CD4-positive, alpha-beta T cell treated with Interleukin-17A for 4 hours (primary cell): Measurements from ENCODE around the gene APBB1IP.

Experiments used
- DNase-seq: peaks from one replicate; pipeline ENCODE4 v3.0.0-alpha.2; 2020; ENCODE audit warnings: mixed read lengths

The APBB1IP gene

DNA sequence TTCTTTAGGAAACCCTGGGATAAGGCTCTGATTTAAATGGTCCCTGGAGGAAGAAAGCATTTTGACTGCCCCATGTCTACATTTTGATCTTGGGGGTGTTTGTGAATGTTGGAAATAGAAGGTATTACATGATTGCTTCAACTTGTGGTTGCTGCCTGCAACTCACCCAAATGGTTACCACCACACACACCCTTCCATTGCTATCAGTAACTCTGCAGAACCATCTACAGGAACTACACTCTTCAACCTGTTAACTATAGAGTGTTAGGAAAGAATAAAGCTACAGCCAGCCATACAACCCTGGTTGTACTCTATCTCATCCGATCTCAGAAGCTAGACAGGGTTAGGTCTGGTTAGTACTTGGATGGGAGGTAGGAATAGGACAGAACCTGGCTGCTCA is 71.2 kb downstream of the APBB1IP start:
- no peak for DNase-seq

DNA sequence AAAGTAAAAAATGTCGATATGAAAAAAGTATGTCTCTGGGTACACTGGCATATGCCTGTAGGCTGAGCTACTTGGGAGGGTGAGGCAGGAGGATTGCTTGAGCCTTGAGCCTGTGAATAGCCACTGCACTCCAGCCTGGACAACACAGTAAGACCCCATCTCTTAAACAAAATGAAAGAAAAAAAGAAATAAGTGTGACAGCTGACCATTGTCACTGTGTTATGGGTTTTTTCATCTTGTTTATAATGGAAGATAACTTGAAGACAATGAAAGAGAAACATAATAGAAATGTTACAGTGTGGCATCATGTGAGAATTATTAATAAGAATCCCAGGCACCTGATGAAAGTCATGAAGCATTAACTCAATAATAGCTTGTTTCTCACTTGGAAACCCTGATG is 75.0 kb downstream of the APBB1IP start:
- DNase-seq: no peak

DNA sequence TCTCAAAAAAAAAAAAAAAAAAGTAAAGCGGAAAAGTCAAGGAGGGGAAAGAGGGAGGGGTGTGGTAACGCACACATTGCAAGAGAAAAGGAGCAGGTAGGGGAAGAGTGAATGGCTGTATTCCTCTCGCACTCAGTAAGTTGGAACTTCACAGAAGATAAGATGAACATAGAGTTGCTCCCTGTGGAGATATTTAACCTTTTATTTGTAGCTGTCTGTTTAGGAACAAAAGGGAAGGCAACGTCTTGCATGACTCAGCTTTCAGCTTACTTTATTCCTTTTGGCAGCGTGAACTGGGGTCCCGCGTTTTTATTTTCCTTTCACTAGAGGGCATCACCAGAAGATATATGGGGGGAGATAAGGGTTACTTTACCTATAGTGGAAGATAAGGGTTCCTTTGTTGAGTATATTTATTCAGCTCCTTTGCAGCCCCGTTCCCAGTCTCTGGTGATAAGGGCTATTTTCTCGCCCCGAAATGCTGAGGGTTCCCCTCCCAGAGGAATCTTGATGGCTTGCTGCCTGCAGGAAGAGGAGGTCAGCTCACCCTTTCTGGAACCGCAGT is 78.5 kb downstream of the APBB1IP start:
- no peak for DNase-seq

DNA sequence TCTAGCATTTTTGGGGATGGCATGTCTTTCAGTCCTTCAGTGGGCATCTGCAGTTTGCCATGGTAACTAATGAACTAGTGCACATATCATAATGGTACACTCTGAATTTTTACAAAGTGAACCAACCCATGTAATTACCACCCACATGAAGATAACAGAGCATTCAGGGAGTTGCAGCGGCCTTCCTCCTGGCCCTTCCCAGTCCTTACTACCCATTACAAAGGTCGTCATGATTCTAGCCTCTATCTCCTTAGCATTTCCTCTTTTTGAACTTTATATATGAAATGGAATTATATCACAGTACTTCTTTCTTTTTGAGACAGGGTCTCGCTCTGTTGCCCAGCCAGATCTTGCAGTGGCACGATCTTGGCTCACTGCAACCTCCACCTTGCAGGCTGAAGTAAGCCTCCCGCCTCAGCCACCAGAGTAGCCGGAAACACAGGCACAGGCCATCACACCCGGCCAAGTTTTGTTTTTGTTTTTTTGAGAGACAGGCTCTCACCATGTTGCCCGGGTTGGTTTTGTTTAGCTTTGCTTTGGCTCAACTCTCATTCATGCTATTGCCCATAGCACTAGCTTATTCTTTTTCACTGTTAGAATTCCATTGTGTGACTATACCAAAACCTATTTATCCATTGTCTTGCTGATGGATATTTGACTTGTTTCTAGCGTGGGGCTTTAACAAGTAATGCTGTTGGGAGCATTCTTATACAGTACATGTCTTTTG is 79.2 kb downstream of the APBB1IP start:
- DNase-seq: no peak

DNA sequence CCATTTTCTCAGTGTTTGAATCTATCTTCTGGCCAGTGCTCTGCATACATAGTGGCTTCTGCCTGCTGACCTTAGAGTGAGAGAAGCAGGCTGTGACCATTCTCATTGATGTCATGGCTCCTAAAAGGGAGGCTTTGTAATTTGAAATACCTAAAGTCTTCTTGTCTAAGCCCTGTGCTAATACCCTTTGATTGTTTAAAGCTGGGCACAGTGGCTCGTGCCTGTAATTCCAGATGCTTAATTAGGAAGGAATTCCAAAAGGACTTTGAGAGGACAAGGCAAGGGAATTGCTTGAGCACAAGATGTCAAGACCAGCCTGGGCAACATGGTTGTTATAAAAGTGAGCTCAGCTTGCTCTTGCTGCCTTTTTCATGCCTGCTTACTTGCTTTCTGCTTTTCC is 81.7 kb downstream of the APBB1IP start:
- DNase-seq: no peak

DNA sequence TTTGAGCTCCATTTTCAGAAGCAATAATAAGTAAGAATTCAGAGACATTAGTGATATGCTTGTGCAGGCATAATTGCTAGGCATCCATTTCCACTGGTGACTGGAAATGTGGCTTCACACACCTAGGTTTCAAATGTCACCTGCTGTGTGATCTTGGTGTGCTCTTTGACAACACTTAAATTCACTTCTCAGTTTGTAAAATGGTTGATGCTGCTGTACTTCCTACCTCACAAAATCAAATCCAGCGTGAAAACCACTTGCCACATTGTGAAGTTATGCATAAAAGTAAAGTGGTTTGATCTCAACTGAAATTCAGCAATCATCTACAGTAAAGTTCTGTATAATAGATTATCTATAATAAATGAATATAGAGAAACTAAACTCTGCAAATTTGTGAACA is 82.4 kb downstream of the APBB1IP start:
- no peak for DNase-seq

DNA sequence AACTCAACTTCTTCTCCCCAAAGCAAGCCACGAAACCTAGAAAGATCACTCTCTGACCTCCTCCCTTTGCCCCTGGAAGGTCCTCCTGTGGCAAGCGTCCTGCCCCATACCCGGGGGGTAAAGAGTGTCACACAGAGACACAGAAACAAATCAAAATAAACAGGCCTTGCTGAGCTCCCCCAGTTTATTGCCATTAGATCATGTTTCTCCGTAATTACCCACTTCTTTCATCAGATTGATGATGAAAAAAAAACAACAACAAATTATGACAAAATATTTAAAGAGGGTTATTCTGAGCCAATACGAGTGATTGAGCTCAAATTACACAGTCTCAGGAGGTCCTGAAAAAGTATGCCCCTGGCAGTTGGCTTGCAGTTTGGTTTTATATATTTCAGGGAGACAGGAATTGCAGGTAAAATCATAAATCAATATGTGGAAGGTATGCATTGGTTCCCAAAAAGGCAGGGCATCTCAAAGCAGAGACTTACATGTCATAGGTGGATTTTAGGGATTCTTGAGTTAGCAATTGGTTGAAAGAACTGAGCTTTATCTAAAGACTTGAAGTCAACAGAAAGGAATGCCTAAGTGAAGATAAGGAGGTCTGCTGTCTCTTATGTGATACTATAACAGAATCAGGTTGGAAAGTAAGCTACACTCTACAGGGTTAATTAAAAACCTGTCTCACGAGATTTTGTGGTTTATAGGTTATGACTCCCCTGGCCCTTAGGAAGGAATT is 86.2 kb downstream of the APBB1IP start:
- no peak for DNase-seq

DNA sequence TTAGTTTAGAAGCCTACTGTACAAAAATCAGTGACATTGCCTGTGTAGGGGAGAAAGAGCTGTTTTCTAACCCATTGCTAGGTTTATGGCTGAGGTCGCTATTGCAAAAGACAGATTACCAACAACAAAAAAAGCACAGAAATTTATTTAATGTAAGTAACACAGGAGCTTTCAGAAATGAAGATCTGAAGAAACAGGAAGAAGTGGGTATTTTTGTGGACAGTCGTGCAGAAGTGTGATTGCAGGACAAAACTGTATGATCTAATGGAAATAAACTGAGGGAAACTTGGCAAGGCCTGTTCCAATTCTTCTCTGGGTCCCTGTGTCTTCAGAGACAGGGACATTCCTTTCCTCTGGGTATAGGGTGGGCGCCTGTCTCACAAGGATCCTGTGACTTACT is 87.4 kb downstream of the APBB1IP start:
- no peak for DNase-seq

DNA sequence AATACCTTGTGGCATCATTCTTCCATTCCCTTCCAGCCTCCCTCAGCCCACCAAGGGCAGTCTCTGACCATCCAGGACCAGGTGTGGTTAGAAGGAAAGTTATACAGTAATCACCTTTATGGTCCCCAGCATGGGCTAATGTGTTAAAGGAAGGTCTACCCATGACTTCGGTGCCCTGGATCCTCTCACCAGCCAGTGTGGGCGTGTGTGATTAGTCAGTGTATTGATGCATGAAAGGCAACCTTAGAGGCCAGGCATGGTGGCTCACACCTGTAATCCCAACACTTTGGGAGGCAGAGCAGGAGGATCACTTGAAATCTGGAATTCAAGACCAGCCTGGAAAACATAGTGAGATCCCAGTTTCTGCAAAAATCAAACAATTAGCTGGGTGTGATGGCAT is 88.9 kb downstream of the APBB1IP start:
- no peak for DNase-seq

DNA sequence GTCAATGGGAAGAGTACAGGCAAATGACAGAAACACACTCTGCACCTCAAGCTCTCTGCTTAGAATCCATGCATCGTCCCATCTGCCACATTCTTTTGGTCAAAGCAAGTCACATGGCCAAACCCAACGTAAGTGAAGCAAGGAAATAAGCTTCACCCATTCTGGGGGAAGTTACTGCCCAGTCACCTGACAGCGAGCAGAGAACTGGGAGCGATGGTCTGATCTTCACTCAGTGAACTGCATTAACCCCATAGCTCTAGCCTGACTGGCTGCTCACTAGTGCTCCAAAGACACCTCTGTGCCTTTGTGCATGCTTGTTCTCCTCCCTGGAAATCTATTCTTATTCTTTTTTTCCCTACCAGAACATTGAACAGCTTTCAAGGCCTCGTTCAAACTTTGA is 89.9 kb downstream of the APBB1IP start:
- DNase-seq: no peak

DNA sequence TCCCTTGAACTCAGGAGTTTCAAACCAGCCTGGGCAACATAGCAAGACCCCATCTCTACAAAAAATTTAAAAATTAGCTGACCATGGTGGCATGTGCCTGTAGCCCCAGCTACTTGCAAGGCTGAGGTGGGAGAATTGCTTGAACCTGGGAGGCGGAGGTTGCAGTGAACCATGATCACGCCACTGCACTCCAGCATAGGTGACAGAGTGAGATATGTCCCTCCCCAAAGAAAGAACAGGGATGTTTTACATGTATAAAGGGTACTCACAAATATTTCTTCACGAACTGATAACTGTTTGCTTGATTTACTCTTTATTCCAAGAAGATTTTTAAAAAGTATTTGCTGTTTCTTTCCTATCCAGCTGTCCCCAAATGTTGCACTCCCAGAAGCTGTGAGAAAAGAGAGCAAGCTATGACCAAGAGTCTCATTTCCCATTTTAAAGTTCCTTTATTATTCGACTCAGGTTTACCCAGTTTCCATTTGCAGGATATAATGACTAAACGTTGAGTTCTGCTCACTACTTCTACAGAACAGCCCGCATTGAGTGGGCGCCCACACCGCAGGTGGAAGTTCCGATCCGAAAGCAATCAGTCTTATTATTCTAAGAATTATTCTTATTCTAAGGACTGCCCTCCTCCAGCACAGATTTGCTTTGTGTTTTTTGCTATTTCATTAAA is 90.7 kb downstream of the APBB1IP start:
- no peak for DNase-seq

DNA sequence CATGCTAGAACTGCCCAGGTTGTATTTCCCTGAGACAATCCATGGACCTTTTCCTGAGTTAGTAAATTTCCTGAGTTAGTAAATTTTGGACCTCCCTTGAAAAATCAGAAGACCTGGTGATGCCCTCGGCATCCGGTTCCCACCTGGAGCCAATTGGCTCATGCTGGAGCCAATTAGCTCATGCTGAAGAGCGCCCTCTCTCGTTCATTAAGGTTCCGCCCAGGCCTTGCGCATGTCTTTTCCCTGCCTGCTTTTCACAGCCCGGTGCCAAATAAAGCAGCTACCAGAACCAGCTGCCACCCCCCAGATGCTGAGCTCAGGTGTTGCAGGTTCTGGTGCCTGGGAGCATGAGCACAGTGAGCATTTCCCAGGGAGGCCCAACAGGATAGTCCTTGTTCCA is 96.2 kb downstream of the APBB1IP start:
- peak; percentile 25 for DNase-seq

DNA sequence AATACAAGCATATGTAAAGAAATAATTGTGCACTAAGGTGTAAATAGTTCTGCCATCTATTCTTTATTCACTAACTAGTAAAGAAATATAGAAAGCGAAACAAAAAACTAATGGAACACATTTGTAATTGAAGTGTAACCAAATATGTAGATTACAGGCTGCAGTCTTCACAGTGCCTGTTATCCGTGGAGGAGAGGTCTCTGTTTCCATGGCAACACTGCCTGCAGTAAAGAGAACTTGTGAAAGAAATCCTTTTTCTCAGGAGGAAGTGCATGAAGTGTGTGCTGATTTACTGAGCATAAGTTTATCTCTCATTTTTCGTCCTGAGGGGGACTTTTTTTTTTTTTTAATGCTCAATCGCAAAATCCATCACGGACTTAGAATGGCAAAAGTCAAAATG is 102.5 kb downstream of the APBB1IP start:
- no peak for DNase-seq

DNA sequence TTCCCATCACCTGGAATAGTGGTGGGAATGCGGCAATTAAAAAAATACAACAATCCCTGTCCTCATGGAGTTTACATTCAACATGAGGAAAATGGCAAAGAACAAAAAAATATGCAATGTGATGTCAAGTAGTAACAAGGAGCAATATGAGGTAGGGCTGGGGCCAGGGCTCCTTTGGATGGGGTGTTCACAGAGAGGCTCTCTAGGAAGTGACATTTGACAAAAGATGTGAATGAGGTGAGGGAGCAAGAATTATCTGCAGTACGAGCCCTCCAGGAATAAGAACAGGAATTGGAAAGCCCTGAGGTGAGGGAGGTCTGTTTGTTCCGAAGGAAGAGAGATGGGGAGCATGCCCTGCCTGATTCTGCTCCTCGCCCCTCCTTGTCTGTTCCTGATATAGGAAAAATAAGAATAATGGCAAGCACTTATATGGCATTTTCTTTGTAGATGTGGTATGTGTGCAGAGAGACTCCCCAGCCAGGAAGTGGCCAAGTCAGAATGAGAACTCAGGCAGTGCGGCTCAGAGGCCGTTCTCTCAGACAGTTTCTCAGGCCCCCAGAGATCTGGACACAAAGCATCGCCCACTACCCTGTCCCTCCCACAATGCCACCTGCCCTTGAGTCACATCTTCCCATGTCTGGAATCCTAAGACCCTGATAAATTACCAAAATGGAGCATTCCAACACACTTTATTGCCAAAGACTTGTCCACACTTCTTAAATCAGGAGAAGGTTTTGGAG is 105.6 kb downstream of the APBB1IP start:
- DNase-seq: no peak

DNA sequence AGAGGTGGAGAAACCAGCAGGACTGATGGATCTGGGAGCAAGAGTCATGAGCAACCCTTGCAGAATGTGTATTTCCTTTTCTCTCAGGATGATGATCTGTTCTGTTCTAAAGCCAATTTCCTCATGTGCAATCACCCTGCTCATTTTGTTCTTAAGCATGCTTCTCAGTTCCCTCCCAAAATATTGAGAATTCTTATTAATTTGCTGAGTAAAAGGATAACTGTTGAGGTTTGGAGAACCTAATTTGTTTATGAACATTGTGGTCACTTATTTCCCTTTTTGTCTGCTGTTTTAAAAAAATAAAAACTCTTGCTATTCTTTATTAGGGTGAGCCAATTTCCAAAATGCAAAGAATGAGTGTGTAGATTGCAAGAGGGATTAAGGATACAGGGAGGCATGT is 106.8 kb downstream of the APBB1IP start:
- DNase-seq: no peak

DNA sequence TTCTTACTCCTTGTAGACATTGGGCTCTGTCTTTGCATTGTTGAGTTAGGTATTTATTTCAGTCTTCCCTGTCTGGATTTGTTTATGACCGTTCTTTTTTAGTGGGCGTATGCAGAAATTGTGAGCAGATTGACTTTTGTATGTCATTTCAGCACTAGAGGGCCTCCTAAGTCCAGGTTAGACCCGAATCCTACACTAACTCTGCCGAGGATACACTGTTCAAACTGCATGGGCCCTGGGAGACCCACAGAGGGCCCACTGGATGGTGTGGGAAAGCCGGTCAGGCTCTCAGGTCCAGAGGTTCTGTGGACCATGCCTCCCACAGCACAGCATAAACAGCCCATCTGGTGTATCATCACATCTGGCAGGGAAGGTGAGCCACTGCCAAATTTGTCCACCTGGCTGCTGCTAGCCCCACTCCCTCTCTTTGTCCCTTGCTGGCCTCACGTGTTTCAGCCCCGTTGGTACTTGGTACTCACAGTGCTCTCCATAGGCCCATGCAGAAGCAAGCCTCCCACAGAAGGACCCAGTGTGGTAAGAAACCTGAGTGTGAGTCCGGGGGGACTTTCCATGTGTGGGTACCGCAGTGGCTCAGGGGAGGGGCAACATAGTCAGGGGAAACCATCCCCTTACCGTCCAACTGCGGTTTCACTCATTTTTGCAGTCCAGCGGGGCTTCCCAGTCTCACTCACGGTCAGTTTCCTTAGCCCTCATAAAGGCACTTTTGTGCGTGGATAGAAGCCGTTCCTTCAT is 112.8 kb downstream of the APBB1IP start:
- DNase-seq: no peak

DNA sequence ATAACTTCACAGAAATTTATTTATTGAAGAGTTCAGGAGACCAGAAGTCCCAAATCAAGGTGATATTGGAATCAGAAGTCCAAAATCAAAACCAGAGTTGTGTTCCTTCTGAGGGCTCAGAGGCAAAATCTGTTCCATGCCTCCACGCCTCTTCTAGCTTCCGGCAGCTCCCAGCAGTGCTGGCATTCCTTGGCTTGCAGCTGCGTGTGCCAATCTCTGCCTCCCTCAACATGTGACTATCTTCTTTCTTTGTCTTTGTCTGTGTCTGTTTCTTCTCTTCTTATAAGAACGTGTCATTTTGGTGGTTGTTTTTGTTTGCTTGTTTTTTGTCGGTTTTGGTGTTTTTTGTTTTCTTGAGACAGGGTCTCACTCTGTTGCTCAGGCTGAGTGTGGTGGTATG is 116.1 kb downstream of the APBB1IP start:
- DNase-seq: no peak

DNA sequence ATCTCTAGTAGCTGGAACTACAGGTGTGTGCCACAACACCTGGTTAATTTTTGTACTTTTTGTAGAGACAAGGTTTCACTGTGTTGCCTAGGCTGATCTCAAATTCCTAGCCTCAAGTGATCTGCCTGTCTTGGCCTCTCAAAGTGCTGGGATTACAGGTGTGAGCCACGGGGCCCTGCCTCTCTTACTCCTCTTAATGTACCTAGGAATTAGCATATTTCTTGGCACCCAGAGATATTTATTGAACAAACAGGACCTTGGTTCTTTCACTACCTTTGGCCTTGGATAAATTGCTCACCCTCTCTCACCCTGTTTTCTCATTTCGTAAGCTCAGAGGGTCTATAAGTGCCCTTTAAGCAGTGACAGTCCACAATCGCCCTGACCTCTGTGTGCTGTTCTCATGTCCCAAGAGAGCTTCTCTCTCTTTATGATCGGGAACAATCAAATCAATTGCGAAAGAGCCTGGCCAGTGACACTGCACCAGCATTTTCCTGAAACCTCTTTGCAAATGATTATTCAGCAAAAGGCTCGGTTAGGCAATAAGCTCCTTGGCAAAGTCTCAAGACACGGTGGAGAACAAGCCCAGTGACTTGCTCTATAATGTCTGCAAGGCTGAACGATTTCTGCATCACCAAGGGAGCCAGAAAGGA is 117.7 kb downstream of the APBB1IP start:
- no peak for DNase-seq

DNA sequence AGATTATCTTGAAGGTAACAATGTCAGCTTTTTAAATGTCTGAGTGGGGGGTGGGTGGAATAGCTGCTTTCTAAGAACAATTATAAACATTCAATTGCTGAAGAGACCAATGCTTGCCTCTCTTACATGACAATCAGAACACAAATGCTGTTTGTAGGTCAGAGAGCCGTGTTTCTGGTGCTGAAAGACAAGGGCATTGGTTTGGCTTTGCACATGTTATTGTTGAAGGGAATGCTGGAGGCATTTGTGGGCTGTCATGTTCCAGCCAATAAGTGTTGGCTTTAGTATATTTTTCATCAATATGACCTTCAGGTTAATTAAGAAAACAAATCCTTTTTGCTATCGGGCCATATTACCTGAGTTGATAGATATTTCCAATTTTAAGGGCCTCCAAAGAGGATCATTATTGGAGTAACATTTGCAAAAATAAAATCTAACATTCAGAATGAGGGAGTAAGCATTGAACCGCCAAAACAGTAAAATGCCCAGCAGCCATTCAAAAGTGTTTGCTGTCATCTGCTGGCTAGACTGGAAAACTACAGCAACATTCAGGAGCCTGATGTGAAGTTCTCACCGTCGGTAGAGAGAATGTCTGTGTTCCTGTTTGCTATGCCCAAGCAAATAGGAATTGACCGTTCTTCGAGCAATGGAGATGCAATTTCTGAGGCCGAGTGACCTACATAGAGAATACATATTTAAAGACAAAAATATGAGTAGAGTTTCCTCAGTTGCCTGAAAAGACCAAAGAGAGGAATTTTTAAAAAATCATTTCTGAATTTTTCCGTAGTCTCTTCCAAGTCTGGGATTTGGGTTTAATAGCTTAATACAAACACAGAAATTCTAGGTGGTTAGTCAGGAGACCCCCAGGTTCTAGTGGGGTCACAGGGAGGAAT is 118.9 kb downstream of the APBB1IP start:
- peak; percentile 48 for DNase-seq

DNA sequence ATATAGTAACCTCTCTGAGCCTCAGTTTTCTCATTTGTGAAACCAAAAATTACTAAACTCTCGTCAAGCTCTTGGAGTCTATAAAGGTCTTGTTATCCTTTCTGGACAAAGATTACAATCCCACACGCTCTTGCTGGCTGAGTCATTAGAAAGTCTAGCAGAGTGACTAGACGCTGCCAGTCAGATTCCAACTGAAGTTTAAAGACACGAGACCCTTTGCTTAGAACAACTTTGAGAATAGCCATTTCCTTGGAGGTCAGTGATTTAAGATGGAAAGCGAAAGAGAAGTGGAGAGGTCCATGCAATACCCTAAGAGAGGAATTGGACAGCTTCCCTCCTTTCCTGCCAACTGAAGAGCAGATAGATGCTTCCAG is 119.5 kb downstream of the APBB1IP start:
- no peak for DNase-seq
